Skeletal muscle cell (primary cell): Measurements from ENCODE around the gene AP5Z1.

ENCODE experiments used
- DNase-seq: peaks from one replicate; pipeline ENCODE4 v3.0.0-alpha.2; 2010; ENCODE audit warnings: low read depth
- H3K4me3 ChIP-seq: 2 replicates; pipeline ENCODE4 v1.5.1; 2011; ENCODE audit warnings: low read depth, mild to moderate bottlenecking, control low read depth, low read length, moderate library complexity

The AP5Z1 gene

DNA sequence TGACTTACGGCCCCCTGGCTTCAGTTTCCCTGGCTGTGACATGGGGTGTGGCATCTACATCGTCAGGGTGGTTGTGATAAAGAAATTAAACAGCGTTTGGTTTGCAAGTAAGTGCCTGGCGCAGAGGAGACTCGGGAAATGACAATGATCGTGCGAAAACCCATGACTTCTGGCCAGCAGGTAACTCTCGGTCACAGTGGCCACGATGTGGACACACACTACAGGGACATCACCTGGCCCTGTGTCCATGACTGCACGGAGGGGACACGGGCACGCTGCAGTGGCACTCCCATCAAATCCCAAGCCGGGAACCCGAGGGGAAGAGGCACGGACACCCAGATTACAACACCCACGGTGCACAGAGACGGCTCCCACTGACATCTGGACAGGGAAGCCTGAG is 57.8 kb downstream of the AP5Z1 start:
- no peak overlapping the region for H3K4me3 ChIP-seq
- no peak for DNase-seq

DNA sequence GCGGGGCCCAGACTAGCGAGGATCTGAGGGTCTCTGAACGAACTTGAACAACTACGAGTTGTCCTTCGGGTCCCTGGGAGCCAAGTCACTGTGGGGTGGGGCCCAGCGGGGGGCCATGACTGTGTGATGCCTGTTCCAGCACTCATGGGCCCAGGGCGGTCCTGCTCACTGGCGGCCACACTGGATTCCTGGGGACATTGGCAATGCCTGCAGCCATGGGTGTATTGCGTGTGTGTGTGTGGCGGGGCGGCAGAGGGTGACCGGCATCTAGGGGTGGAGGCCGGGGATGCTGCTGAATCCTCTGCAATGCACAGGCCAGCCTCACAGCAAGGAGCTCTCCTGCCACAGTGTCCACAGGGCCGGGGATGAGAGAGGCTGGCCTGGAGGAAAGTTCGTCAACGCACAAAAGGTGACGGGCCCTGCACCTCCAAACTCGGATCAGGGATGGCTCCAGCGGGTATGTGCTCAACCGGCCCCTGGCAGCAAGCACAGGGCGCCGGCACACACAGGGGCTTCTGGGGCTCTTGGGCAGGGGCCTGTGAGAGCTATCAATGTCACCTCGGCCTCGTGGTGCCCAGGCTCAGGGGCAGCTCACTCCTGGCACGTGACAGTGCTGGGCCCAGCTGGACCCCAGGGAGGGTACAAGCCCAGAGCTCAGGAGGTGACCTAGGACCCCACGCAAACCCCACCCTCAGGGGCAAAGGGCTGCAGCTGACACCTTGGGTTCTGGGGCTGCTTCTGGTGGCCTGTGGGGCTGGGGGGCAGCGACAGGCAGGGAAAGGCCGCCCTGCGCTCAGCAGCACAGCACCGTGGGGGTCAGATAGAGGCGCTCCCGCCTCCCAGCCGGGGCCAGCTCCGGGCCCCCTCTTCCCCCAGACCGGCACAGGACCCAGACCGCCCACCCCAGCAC is 58.5 kb downstream of the AP5Z1 start:
- DNase-seq, result no peak
- no peak overlapping the region for H3K4me3 ChIP-seq

DNA sequence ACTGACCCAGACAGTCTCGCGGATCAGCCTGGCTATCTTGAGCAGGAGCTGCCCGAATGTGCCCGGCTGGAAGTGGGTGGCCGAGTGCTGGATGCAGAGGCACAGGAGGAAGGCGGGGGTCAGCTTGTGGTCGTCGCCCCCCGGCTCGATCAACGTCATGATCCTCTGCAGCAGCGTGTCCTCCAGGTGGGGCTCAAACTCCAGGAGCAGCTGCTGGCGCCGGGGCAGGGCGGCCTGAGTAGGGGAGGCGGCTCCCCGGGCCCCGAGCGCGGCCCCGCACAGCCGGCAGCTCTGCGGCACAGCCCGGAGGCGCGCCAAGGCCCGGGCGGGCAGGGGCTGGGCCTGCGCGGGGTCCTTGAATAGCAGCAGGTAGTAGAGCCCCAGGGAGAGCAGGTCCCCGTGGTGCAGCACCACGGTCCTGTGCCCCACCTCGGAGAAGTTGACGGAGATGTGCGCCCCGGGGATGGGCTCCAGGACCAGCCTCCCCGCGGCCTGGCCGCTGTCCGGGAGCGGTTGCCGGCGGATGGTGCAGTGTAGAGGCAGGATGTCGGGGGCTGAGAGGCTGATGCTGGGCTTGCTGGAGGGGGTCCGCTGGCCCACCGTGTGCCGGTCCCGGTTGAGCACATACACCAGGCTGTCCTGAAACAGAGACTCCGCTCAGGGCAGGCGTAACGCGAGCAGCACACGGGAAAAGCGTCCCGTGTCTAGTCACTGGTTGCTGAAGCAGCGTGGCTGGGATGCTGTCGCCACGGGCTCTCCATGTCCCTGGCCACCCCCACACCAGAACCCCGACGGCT is 59.4 kb downstream of the AP5Z1 start:
- DNase-seq, result no peak
- H3K4me3 ChIP-seq, result no peak overlapping the region

DNA sequence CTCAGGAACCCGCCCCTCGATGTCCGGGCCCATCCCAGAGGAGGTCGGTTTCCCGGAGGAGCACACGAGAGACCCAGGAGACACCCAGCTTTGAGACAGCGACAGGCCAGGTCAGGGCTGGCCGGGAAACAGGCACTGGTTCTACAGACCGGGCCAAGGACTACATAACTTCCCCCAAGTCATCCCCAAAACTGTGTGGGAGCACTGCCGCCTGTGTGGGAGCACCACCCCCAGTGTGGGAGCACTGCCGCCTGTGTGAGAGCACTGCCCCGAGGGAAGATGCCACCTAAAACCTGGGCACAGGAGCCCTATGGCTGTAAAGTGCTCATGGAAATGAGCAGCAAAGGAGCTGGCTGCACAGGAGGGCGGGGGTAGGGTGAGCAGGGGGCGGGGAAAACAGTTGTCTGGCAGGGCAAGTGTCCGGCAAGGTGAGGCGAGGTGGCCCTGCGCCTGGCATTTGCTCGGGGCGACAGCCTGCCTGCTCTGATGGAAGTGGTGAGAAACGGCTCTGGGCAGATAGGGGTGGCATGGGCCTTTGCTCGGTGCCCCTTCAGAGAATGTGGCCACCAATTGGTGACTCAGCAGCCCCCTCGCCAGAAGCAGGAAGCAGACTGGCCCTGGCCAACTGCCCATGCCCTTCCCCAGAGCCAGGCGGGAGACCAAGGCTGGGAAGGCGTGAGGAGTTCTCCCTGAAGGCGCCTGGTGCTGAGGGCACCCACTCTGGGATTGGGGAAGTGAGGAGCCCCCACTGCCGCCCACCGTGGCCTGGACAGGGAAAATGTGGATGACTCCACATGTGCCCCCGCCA is 60.2 kb downstream of the AP5Z1 start:
- no peak overlapping the region for H3K4me3 ChIP-seq
- DNase-seq, result no peak

DNA sequence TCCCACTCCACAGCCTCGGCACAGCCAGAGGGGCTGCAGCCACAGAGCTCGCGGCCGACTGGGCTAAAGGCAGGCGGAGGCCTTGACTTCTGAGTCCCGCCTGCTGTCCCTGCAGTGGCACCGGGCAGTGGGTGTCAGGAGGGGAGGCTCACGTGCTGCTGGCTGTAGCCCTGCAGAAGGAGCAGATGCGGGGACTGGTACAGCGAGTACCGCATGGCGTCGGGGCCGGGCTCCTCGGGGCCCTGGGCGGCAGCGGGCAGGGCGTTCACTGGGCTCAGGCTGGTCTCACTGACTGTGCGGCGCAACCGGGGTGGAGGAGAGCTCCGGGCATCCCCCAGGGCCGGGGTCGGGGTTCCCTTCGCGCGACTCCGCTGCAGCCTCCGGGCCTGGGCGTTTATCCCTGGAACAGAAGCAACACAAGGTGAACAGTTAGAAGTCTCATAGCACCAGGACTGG is 60.8 kb downstream of the AP5Z1 start:
- no peak overlapping the region for H3K4me3 ChIP-seq
- DNase-seq, result no peak

DNA sequence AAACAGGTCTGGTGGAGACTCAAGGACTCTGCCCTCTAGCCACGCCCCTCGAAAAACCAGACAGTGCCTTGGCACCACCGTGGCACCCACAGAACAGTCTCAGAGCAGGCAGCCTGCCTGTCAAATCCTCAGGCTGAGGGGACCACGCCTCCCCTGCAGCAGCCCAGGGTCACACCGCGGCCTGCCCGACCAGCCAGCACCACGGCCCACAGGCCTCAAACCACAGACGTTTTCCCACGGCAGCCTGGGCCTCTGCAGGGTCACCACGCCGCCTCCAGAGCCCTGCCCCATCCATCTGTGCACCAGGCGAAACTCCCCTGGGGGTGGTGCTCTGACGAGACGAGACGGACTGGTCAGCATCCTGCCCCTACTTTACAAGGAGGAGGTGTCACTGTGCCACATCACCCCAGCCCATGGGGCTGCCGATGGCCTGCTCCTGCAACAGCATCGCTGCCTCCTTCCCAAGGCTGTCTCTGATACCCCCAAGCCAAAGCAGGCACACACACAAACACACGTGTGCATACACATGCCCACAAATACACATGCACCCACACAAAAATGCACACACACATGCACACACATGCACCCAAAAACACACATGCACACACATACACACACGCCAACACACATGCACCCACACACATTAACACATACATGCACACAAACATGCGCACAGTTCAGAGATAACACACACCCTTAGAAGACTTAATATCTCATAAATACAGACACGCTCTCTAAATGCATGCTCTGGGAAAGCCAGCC is 61.8 kb downstream of the AP5Z1 start:
- DNase-seq, result no peak
- no peak overlapping the region for H3K4me3 ChIP-seq

DNA sequence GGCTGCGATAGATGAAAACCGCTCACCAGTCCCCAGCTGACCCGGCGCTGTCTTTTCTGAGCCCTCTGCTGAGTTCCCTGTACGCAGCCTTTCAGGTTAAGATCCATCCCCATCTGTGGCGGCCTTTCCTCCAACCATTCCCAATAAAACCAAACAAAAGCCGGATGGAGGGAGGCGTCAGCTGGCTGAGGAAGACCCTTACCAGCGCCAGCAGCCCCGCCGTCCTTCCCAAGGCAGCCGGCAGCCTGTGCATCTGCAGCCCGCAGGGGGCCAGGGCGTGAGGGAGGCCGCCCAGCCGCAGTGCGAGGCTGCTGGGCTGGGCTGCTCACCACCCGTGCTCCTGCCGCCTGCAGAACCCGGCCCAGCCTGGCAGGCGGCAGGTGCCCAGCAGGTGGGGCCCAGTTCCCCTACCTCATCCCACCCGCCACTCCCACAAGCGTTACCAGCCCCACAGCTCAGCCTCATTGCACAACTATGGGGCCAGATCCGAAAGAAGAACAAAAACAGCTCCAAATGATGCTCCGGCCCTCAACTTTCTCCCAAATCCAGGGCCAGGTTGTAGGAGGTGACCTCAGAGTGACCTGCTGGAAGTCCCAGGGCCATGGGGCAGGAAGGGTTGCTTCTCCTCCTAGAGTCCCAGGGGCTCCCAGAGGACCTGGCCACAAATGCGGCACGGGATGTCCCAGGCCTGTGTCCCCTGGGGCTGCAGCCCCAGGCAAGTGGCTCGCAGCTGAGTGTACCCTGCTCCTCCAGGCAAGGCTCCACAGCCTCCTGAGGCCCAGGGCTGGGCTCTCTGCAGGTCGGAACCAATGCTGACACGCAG is 62.6 kb downstream of the AP5Z1 start:
- H3K4me3 ChIP-seq, result no peak overlapping the region
- DNase-seq, result no peak

DNA sequence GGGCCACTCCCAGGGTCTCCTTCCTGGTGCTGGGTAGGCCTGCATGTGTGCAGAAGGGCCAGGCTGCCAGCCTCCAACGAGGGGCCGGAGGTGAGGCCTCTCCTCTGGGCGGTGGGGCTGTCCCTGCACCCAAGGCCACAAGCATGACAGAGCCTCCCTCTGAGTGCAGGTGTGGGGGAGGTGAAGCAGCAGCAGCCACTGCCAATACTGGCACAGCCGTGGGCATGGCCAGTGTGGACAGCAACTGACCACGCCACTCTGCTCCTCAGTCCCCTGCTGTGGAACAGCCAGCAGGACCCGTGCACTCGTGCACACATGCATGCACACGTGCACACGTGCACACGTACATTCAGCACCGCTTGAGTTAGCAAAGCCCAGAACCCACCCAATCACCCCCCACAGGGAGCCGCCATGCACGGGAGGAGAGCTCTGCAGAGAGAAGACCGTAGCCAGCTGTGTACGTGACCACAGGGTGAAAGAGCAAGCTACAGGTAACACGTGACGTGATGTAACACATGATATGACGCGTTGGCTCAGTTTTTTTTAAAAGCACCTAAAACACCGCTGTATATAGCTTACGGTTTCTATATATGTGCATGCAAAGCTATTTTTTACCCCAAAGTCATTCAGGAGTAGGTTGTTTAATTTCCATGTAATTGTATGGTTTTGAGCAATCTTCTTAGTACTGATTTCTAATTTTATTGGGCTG is 63.4 kb downstream of the AP5Z1 start:
- no peak overlapping the region for H3K4me3 ChIP-seq
- no peak for DNase-seq

DNA sequence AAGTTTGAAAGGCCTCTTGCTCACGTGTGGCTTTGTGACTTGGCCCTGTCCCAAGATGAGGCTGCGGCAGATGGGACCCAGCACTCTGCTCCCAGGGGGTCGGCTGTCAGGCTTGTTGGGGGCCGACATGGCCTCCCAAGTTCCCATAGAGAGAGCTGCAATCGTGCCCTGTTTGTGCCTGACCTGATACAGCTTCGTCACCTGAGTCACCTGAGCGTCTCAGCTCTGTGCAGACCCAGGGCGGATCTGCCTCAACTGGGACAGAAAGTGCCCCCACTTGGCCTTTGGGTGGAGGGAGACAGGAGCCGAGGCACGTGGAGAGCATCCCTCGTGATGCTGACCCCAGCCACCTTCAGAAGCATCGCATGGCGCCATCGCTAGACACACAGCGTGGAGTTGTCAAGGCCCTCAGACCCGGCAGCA is 64.7 kb downstream of the AP5Z1 start:
- H3K4me3 ChIP-seq, result no peak overlapping the region
- DNase-seq, result no peak
